Stomach (tissue), 4 donors: Measurements from ENCODE around the gene GRK2.

Experiments
- POLR2A ChIP-seq, 4 donors: fragments of 450-650 bp; IDR thresholded peaks; one replicate each; pipeline ENCODE4 v1.6.1; 2016; ENCODE audit warnings: antibody characterized with exemption in 4 of 4, control low read depth in 2 of 4, mild to moderate bottlenecking in 1 of 4, moderate library complexity in 1 of 4
- TF ChIP-seq, protein P1 (sequence below), 7 experiments: fragments of 450-650 bp in 4 of 7; fragments of 200-600 bp in 3 of 7; sonication (generic) in 3 of 7; IDR thresholded peaks; one replicate each; pipeline ENCODE4 v1.5.1; 2016 to 2019; ENCODE audit warnings: antibody characterized with exemption in 7 of 7, control low read depth in 2 of 7, mild to moderate bottlenecking in 1 of 7

DNA sequence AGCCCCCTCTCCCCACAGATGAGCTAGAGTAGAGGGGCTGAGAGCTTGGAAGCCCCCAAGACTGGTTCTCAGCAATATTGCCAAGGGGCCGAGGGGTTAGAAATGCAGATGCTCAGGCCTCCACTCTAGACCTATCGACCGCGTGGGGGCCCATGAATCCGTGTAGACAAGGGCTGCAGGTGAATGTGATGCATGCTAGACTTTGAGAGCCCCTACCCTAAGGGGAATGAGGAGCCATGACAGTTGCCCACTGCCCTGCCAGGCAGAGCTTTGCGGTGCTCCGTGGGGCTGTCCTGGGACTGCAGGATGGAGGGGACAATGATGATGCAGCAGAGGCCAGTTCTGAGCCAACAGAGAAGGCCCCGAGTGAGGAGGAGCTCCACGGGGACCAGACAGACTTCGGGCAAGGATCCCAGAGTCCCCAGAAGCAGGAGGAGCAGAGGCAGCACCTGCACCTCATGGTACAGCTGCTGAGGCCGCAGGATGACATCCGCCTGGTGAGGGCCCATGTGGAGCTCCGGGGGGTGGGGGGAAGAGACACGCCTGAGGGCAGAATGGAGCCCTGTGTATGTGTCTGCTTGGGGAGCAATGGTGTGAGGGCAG is 38.3 kb downstream of the GRK2 start:
- TF ChIP-seq, protein P1, sequence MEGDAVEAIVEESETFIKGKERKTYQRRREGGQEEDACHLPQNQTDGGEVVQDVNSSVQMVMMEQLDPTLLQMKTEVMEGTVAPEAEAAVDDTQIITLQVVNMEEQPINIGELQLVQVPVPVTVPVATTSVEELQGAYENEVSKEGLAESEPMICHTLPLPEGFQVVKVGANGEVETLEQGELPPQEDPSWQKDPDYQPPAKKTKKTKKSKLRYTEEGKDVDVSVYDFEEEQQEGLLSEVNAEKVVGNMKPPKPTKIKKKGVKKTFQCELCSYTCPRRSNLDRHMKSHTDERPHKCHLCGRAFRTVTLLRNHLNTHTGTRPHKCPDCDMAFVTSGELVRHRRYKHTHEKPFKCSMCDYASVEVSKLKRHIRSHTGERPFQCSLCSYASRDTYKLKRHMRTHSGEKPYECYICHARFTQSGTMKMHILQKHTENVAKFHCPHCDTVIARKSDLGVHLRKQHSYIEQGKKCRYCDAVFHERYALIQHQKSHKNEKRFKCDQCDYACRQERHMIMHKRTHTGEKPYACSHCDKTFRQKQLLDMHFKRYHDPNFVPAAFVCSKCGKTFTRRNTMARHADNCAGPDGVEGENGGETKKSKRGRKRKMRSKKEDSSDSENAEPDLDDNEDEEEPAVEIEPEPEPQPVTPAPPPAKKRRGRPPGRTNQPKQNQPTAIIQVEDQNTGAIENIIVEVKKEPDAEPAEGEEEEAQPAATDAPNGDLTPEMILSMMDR (IDR thresholded peaks at IDR 0.05), result no peak
- no peak for TF ChIP-seq POLR2A (IDR thresholded peaks at IDR 0.05)
